Stimulated activated CD8-positive, alpha-beta memory T cell treated with anti-CD3 and anti-CD28 coated beads, Interleukin-12 subunit alpha, Interleukin-12 subunit beta, amount 100 ng/mL, for 24 hours (primary cell): ENCODE measurements around the gene BCL11B.

ENCODE experiments used
- DNase-seq: peaks from one replicate; pipeline ENCODE4 v3.0.0-alpha.2; 2020; ENCODE audit errors: extremely low read depth

BCL11B gene

GRCh38 chr14:99254328-99255009 is 17.5 kb downstream of the BCL11B start:
- DNase-seq: no peak

GRCh38 chr14:99253890-99254289 is 18.1 kb downstream of the BCL11B start:
- DNase-seq: no peak

- DNase-seq: no peak
These were observed 18.8 kb downstream of the BCL11B start for GRCh38 chr14:99252940-99253868.

- DNase-seq: no peak
These were observed 19.5 kb downstream of the BCL11B start for GRCh38 chr14:99252443-99252939.

DNA sequence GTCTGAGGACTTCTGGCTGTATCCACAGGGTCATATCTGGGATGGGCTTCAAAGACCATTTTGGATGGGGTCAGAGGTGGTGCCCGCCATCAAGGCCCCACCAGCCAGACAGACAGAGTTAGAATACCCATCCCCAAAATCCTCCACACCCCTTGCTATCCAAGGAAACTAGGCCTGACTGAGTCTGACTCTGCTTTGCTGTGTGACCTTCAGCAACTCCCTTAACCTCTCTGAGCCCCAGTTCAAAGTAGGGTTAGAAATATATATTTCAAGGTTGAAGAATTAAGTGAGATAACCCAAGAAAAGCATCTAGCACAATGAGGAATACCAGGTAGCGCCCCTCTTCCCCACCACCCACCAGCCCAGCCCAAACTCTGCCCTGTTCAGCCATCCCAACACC is 20.3 kb downstream of the BCL11B start:
- DNase-seq: no peak

DNA sequence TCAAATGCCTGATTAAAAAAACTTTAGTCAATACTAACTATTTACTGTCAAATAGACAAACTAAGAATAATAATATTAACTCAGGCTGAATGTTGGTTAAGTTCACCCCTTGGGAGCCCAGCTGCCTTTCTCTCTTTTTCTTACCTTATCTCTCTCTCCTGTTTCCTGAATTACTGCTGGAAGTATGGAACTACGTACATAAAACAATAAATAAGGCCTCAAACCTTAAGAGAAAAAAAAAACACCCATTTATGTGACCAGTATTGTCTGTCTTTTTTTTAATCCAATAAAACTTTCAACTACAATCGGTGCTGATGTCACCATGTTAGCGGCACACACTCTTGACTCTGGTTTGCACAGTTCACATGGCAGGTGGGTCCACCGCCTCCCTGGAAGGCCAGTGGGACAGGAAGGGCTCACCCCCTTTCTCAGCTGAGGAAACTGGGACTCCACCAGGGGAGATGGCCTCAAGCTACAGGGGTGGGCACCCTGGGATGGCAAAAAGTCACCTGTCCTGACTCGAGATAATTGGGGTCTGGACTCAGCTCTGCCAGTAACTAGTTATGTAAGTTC is 21.3 kb downstream of the BCL11B start:
- no peak for DNase-seq

- DNase-seq: no peak
These were observed 22.6 kb downstream of the BCL11B start for GRCh38 chr14:99249389-99249788.

- DNase-seq: no peak
These were observed 23.2 kb downstream of the BCL11B start for GRCh38 chr14:99248761-99249171.

DNA sequence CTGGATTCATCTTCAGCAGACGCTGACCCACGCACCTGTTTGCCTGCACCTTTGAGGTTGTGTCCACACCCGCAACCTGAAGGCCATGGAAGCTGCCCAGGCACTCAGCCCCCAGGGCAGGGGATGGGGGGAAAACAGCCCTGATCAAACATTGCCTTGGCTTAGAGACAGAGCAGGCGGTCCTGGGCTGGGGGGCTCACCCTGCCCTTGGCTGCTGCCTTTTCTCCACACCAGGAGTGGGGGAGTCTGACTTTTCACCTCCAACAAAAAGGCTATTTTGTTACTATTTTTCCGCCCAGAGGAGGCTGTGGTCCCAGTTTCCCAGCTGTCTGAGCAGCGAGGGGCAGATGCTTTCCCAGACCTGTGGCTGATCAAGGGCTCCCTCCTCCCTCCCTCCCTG is 24.2 kb downstream of the BCL11B start:
- no peak for DNase-seq

- DNase-seq: no peak
These were observed 24.8 kb downstream of the BCL11B start for GRCh38 chr14:99247101-99247729.

- DNase-seq: no peak
These were observed 25.4 kb downstream of the BCL11B start for GRCh38 chr14:99246536-99247097.

- no peak for DNase-seq
These were observed 26.2 kb downstream of the BCL11B start for GRCh38 chr14:99245564-99246511.

DNA sequence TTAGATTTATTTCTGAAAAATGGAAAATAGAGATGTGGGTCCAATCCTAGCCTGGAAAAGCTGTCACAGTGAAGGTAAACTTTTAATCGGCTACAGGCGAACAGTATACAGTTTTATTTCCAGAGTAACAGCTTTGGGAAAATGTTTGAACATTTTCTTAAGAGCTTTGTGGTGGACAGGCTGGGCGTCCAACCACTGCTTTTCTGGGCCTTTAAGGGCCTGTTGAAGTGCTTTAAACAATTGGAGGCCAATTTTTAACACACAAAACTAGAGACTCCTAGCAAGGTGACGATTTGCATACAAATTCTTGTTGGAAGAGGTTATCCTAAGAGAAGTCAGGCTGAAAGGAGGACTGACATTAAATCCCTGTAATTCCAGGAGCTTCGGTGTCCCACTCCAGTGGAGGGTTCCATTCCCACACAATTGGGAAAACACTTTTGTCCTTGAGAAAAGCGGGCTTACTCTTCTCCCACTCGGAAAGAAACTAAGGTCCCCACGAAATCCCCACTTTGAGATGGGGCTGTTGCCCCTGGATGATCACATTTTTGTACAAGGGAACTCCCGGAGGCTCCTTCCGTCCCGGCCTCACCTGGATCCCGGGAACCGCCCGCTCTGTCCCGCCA is 26.9 kb downstream of the BCL11B start:
- DNase-seq: no peak

- no peak for DNase-seq
These were observed 27.6 kb downstream of the BCL11B start for GRCh38 chr14:99244367-99244901.

DNA sequence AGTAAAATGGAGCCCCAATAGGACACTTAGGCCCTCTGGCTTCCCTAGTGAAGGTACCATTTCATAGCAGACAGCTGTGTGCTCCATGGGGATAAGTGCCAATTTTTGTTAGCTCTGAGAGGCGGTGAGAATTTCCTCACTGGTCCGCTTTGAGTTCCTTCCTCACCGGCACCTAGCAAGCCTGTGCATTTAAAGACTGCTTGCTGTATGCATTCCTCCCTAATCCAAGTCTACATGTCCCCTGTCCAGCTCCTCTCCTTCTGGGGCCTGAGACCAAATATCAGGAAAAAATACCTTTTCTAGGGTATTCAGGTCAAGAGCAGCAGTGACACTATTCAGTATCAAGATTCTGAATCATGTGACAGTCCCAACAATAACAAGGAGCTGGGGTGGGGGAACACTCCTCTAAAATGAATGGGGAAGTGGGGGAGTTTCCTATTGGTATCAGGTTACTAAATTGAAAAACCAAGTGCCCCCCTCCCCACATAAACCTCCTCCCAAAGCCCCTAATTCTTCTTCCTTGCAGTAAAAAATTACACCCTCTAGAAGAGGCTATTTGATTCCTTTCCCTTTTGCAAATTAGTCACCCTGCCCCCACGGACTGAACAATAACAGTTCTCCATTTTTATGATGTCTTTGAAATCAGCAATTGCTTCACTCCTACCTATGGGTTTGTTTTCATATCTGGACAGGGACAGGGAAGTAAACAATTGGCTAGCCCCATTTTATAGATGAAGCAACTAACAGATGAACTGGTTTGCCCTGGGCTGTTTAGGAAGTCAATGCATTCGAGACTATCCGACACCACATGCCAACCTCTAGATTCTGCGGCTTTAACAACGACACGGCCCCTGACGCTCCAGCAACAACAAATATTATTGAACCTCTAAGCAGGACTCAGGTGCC is 28.9 kb downstream of the BCL11B start:
- no peak for DNase-seq

DNA sequence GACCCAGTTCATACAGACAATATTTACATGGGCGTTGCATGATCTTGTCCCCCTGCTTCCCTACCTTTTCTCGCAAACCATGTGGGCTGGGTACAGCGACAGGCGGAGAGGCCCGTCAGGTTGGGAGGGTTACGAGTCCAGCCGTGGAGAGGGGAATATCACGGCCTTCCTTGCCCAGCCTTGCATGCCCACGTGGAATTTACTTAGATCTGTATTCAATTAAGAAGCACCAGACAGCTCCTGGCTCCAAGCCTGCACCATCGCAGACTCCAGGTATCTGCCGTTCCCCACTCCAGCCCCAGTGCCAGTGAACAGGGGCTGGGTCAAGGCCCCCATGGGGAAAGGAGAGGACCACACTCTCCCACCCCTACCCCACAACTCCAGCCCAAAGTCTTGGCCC is 29.8 kb downstream of the BCL11B start:
- no peak for DNase-seq

DNA sequence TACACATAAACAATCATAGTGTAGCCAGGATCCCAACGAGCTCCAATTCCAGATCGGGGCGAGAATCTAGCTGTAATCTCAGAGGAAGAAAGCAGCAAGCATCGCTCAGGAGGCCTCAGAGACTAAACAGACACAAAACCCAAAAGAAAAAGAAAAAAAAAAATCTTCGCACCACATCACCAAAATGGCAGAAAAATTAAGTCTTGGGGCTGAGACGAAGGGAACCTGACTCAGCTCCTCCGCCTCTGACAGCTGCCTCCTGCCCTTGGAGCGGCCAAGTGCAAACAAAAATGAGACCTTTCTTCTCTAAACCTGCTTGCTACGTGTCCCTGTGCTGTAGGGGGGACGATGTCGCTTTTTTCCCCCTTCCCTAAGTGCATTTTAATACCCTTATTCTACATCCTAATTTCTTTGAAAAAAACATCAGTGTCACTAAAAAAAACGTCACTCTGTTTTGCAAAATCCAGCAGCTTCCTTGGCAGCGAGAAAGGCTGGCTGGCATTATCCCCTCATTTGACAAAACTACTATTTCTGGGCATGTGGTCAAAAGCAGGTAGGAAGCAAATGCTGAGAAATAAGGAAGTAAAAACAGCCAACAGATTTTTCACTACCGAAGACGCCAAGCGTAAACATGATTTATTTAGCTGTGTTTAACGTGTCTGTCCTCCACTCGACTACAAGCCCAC is 30.5 kb downstream of the BCL11B start:
- DNase-seq: no peak

DNA sequence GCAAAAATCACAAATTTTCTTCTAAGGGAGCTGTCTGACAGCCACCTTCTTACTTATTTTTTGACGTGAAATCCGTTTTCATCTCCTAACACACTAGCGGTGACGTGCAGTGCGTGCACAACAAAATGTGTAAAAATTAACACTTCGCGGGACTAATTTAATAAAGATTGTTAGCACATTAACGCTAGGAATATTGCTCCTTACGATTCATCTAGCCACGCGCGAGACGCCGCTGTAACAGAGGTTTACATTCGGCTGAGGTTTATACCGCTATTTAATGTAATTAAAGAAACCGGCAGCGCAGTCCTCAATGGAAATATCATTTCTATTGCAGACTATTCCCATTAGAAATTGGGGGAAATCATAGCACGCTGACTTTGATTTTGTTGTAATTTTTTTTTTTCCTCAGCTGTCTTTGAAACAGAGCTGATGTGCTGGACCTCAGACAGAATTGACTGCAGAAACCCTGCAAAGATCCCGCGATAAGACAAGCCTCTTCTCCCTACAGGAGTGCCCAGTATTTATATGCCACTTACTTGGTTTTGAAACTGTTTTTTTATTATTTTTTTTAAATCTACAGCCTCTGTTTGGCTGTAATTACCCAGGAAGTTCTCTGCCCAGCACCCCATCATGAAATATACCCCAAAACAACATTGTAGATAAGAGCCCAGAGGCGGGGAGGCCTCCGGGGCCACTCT is 31.2 kb downstream of the BCL11B start:
- no peak for DNase-seq
